Colonic mucosa (tissue), 4 donors: ENCODE results near the gene BANF2. TPM values are rescaled to one million over a fixed set of nuclear protein-coding genes. Genes with fewer than 3 reads are reported as not detected.

ENCODE experiments used
- DNase-seq: peaks from one replicate; pipeline ENCODE4 v3.0.0-alpha.2; 2020
- H3K27ac ChIP-seq: fragments of 200-600 bp; one replicate; pipeline ENCODE4 v1.8.0; 2021
- H3K27me3 ChIP-seq: fragments of 200-600 bp; one replicate; pipeline ENCODE4 v1.8.0; 2021
- H3K36me3 ChIP-seq: fragments of 200-600 bp; one replicate; pipeline ENCODE4 v1.8.0; 2021
- H3K4me1 ChIP-seq: fragments of 200-600 bp; one replicate; pipeline ENCODE4 v1.8.0; 2021; ENCODE audit warnings: mild to moderate bottlenecking
- H3K4me3 ChIP-seq: fragments of 200-600 bp; one replicate; pipeline ENCODE4 v1.8.0; 2021
- H3K9ac ChIP-seq, 2 donors: one replicate each; pipeline ENCODE4 v1.7.0; 2013; ENCODE audit warnings: control low read depth in 2 of 2, low read depth in 2 of 2, low read length in 2 of 2
- H3K9me3 ChIP-seq: fragments of 200-600 bp; one replicate; pipeline ENCODE4 v1.8.0; 2021
- intact Hi-C: fragments of 100-400 bp; cut with DNase I; formaldehyde crosslinking; loops from one replicate; pipeline ENCODE4 v1.14.1; 2022
- total RNA-seq, 2 donors: library from RNA; stranded (reverse); fragmentation: NEBNext Ultra II Directional in 1 of 2; extraction: Animal tissue kit (Norgen Biotek cat#: 25700) in 1 of 2; gene quantifications; one replicate each; pipeline ENCODE4 v1.2.1, GENCODE V29; 2021
- TF ChIP-seq, protein P1 (sequence below): fragments of 200-600 bp; IDR thresholded peaks from one replicate; pipeline ENCODE4 v1.8.0; 2022; ENCODE audit warnings: antibody characterized with exemption, mild to moderate bottlenecking
- donor health status: healthy.
- donor health status: DM: no; HTN: no; CAD: no.
- donor health status: DM: no; HTN: no; CAD: no.

Gene BANF2
- total RNA-seq, 2 donors from 2014 or later = not detected

- Histone ChIP-seq H3K27ac (no peak overlapping the region), H3K4me1 (no peaks in the 10 kb centered on the region), H3K4me3 (no peak overlapping the region), H3K27me3 (no peaks in the 10 kb centered on the region), H3K9ac (no peak overlapping the region), H3K36me3 (no peaks in the 10 kb centered on the region), H3K9me3 (no peaks in the 10 kb centered on the region)
- no peak for DNase-seq
- TF ChIP-seq, protein P1, sequence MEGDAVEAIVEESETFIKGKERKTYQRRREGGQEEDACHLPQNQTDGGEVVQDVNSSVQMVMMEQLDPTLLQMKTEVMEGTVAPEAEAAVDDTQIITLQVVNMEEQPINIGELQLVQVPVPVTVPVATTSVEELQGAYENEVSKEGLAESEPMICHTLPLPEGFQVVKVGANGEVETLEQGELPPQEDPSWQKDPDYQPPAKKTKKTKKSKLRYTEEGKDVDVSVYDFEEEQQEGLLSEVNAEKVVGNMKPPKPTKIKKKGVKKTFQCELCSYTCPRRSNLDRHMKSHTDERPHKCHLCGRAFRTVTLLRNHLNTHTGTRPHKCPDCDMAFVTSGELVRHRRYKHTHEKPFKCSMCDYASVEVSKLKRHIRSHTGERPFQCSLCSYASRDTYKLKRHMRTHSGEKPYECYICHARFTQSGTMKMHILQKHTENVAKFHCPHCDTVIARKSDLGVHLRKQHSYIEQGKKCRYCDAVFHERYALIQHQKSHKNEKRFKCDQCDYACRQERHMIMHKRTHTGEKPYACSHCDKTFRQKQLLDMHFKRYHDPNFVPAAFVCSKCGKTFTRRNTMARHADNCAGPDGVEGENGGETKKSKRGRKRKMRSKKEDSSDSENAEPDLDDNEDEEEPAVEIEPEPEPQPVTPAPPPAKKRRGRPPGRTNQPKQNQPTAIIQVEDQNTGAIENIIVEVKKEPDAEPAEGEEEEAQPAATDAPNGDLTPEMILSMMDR = no peak
- intact Hi-C loops = no loop called here
These were observed 63.2 kb downstream of the BANF2 start for GRCh38 chr20:17762873-17763557.

GRCh38 chr20:17765017-17765416 lies 65.3 kb downstream of the BANF2 start:
- H3K27me3 ChIP-seq = no peaks in the 10 kb centered on the region
- TF ChIP-seq, protein P1 = no peak
- intact Hi-C loops = no loop called here
- no peak overlapping the region for H3K9ac ChIP-seq
- H3K4me1 ChIP-seq = no peaks in the 10 kb centered on the region
- no peaks in the 10 kb centered on the region for H3K36me3 ChIP-seq
- H3K4me3 ChIP-seq = no peak overlapping the region
- H3K27ac ChIP-seq = no peak overlapping the region
- no peak for DNase-seq
- no peaks in the 10 kb centered on the region for H3K9me3 ChIP-seq

GRCh38 chr20:17765584-17765983 lies 65.8 kb downstream of the BANF2 start:
- TF ChIP-seq, protein P1 = no peak
- Histone ChIP-seq H3K27ac (no peak overlapping the region), H3K27me3 (no peaks in the 10 kb centered on the region), H3K4me1 (no peaks in the 10 kb centered on the region), H3K9ac (no peak overlapping the region), H3K36me3 (no peaks in the 10 kb centered on the region), H3K9me3 (no peaks in the 10 kb centered on the region), H3K4me3 (no peak overlapping the region)
- no peak for DNase-seq
- intact Hi-C loops = no loop called here

DNA sequence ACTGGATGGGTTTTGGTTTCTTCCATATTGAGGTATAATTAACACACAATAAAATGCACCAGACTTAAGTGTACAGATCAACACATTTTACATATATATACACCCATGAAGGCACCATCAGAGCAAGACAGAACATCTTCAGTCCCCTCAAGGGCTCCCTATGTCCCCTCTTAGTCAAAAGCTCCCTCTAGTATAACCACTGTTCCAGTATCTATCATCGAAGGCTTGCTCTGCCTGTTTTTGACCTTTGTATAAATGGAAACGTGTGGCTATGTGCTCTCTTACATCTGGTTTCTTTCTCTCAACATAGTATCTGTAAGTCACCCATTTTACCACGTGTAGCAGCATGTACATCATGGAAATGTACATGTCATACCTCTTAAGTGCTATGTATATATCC lies 66.5 kb downstream of the BANF2 start:
- TF ChIP-seq, protein P1 = no peak
- no peaks in the 10 kb centered on the region for H3K4me1 ChIP-seq
- intact Hi-C loops = no loop called here
- H3K9ac ChIP-seq = no peak overlapping the region
- H3K27ac ChIP-seq = no peak overlapping the region
- no peak for DNase-seq
- no peaks in the 10 kb centered on the region for H3K27me3 ChIP-seq
- no peaks in the 10 kb centered on the region for H3K9me3 ChIP-seq
- no peak overlapping the region for H3K4me3 ChIP-seq
- no peaks in the 10 kb centered on the region for H3K36me3 ChIP-seq

GRCh38 chr20:17767624-17768023 lies 67.9 kb downstream of the BANF2 start:
- H3K27ac ChIP-seq = no peak overlapping the region
- H3K27me3 ChIP-seq = no peaks in the 10 kb centered on the region
- no peaks in the 10 kb centered on the region for H3K36me3 ChIP-seq
- H3K9ac ChIP-seq = no peak overlapping the region
- H3K4me1 ChIP-seq = no peaks in the 10 kb centered on the region
- H3K9me3 ChIP-seq = no peaks in the 10 kb centered on the region
- H3K4me3 ChIP-seq = no peak overlapping the region
- intact Hi-C loops = no loop called here
- TF ChIP-seq, protein P1 = no peak
- peak; percentile 33 for DNase-seq
